ENCODE measurements around the gene SARS1. TPM values are rescaled to one million over a fixed set of nuclear protein-coding genes. Genes with fewer than 3 reads are reported as not detected.
A peak's percentile ranks its signal among the peaks of the same experiment; 100 is the strongest.

The SARS1 gene
- total and polyA plus RNA-seq, 2 experiments from 2014 or later: 353 to 365 TPM

DNA sequence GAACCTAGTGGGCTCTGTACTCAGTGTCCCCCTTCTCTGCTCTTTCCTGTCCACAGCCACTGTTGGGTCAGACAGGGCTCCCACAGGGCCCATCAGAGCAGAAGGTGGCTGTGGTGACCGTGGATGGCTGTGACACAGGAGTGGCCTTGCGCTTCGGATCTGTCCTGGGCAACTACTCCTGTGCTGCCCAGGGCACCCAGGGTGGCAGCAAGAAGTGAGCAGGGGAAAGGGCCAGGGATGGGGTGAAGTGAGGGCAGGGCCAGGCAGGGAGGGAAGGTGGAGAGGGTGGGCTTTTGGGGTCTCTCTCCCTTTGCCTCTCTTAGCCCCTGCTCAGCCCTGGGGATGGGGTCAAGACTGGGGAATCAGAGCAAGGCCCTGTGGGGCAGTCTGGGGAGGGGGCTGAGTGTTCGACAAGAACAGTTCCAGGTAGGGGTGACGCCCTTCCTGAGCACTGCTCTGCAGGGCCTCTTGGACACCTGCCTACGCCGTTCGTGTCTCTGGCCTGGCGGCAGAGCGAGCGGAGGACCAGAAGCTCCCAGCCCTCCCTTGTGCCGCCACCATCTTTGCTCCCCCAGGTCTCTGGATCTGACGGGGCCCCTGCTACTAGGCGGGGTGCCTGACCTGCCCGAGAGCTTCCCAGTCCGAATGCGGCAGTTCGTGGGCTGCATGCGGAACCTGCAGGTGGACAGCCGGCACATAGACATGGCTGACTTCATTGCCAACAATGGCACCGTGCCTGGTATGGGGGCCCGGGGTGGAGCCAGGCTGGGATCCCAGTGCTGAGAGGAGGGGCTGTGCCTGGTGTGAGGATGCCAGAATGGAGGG is 48.7 kb downstream of the SARS1 start:
- Histone ChIP-seq H3K4me3 (no peak overlapping the region), H3K9me2 (ENCODE audit: insufficient read depth) (no peaks in the 10 kb centered on the region), H4K20me1 (ENCODE audit: insufficient read depth) (no peaks in the 10 kb centered on the region), H3K9ac (no peak overlapping the region), H3K27ac (no peak overlapping the region), H3K36me3 (ENCODE audit: low read depth) (no peaks in the 10 kb centered on the region), H3K4me1 (ENCODE audit: insufficient read depth) (no peaks in the 10 kb centered on the region; the same call in 1 of the 2 replicates), H3K27me3 (replicated peaks; ENCODE audit: insufficient read depth) (no peaks in the 10 kb centered on the region), H3K4me2 (ENCODE audit: unreplicated experiment) (no peak overlapping the region), H3F3A (ENCODE audit: insufficient read depth) (no peaks in the 10 kb centered on the region), H2AFZ (no peak overlapping the region), H3K9me3 (ENCODE audit: low read depth) (no peaks in the 10 kb centered on the region), H3K79me2 (ENCODE audit: insufficient read depth) (no peaks in the 10 kb centered on the region)
- DNase-seq: no peak
- 76 to 79% methylated on average over 19 to 22 of the region's 22 CpGs for WGBS, 2 experiments (ENCODE audit: low coverage in 1 of 2, low lambda C conversion rate in 2 of 2, missing lambda C conversion rate in 2 of 2)
- in situ Hi-C loops (cut with MboI): loop anchor here (10.0 kb wide), 1 partner anchor 272 kb away; the partner anchor contains the start of gene GPR61
- TF ChIP-seq EZH2phosphoT487 (IDR thresholded peaks at IDR 0.05; ENCODE audit: insufficient read depth, low read depth): no peak
- no peak for TF ChIP-seq EZH2 (IDR thresholded peaks at IDR 0.05; ENCODE audit: insufficient read depth, poor library complexity, severe bottlenecking)

DNA sequence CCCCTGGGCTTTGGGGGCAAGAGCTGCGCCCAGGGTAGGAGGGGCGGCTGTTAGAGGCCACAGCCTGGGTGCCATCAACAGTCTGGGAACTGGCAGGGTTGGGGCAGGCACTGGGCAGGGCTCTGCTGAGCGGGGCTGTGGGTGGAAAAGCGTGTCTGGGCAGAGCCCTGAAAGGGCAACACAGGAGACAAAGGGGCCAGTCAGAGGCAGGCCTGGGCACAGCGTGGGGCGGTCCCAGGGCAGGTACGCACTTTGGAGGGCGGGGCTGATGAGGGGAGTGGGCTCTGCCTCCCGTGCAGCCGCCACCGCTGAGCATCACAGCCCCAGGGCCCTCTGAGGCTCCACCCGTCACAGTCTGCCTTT is 49.5 kb downstream of the SARS1 start:
- H3K79me2 ChIP-seq (ENCODE audit: insufficient read depth): no peaks in the 10 kb centered on the region
- no peaks in the 10 kb centered on the region for H3K27me3 ChIP-seq (replicated peaks; ENCODE audit: insufficient read depth)
- no peak overlapping the region for H3K27ac ChIP-seq
- no peak overlapping the region for H3K4me3 ChIP-seq
- H3K9me2 ChIP-seq (ENCODE audit: insufficient read depth): no peaks in the 10 kb centered on the region
- H3K9ac ChIP-seq: no peak overlapping the region
- no peaks in the 10 kb centered on the region for H4K20me1 ChIP-seq (ENCODE audit: insufficient read depth)
- no peak for DNase-seq
- H2AFZ ChIP-seq: 0 out of 2 replicates have a peak overlapping the region, but pooled peaks have one; percentile 46
- H3K36me3 ChIP-seq (ENCODE audit: low read depth): no peaks in the 10 kb centered on the region
- TF ChIP-seq EZH2 (IDR thresholded peaks at IDR 0.05; ENCODE audit: insufficient read depth, poor library complexity, severe bottlenecking) (no peak), EZH2phosphoT487 (IDR thresholded peaks at IDR 0.05; ENCODE audit: insufficient read depth, low read depth) (no peak)
- 41 to 46% methylated on average over 11 to 12 of the region's 12 CpGs for WGBS, 2 experiments (ENCODE audit: low coverage in 1 of 2, low lambda C conversion rate in 2 of 2, missing lambda C conversion rate in 2 of 2)
- H3F3A ChIP-seq (ENCODE audit: insufficient read depth): no peaks in the 10 kb centered on the region
- H3K9me3 ChIP-seq (ENCODE audit: low read depth): no peaks in the 10 kb centered on the region
- in situ Hi-C loops (cut with MboI): loop anchor here (10.0 kb wide), 1 partner anchor 272 kb away; the partner anchor contains the start of gene GPR61
- no peaks in the 10 kb centered on the region for H3K4me1 ChIP-seq (ENCODE audit: insufficient read depth)
- no peak overlapping the region for H3K4me2 ChIP-seq (ENCODE audit: unreplicated experiment)

DNA sequence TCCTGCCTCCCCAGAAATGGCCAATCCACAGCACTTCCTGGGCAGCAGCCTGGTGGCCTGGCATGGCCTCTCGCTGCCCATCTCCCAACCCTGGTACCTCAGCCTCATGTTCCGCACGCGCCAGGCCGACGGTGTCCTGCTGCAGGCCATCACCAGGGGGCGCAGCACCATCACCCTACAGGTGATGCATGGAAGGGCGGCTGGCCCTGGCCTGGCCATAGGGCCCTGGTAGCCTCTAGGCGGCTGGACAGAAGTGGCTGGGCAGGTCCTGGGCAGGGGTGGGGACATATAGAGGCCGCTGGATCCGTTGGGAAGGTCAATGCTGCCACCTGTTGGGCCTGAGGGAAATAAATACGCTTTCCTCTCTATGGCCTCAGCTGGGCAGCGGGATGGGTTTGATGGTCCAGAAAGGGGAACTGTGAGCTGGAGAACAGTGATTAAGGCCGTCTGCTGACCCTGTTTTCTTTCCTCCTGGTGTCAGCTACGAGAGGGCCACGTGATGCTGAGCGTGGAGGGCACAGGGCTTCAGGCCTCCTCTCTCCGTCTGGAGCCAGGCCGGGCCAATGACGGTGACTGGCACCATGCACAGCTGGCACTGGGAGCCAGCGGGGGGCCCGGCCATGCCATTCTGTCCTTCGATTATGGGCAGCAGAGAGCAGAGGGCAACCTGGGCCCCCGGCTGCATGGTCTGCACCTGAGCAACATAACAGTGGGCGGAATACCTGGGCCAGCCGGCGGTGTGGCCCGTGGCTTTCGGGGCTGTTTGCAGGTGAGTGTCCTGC is 50.1 kb downstream of the SARS1 start:
- 43% methylated on average over 29 of the region's 29 CpGs for WGBS, 2 experiments (ENCODE audit: low coverage in 1 of 2, low lambda C conversion rate in 2 of 2, missing lambda C conversion rate in 2 of 2)
- H3K9ac ChIP-seq: no peak overlapping the region
- in situ Hi-C loops (cut with MboI): loop anchor here (10.0 kb wide), 1 partner anchor 271 kb away; the partner anchor contains the start of gene GPR61
- H3K79me2 ChIP-seq (ENCODE audit: insufficient read depth): no peaks in the 10 kb centered on the region
- TF ChIP-seq EZH2phosphoT487 (IDR thresholded peaks at IDR 0.05; ENCODE audit: insufficient read depth, low read depth) (no peak), EZH2 (IDR thresholded peaks at IDR 0.05; ENCODE audit: insufficient read depth, poor library complexity, severe bottlenecking) (no peak)
- 0 out of 2 replicates have a peak overlapping the region, but pooled peaks have one; percentile 46 for H2AFZ ChIP-seq
- H3K4me2 ChIP-seq (ENCODE audit: unreplicated experiment): no peak overlapping the region
- H3K9me2 ChIP-seq (ENCODE audit: insufficient read depth): no peaks in the 10 kb centered on the region
- no peaks in the 10 kb centered on the region for H3F3A ChIP-seq (ENCODE audit: insufficient read depth)
- H3K4me1 ChIP-seq (ENCODE audit: insufficient read depth): no peaks in the 10 kb centered on the region
- H3K9me3 ChIP-seq (ENCODE audit: low read depth): no peaks in the 10 kb centered on the region
- no peak overlapping the region for H3K27ac ChIP-seq
- H3K27me3 ChIP-seq (replicated peaks; ENCODE audit: insufficient read depth): no peaks in the 10 kb centered on the region
- no peaks in the 10 kb centered on the region for H3K36me3 ChIP-seq (ENCODE audit: low read depth)
- H3K4me3 ChIP-seq: no peak overlapping the region
- peak; percentile 86 for DNase-seq
- H4K20me1 ChIP-seq (ENCODE audit: insufficient read depth): no peaks in the 10 kb centered on the region

DNA sequence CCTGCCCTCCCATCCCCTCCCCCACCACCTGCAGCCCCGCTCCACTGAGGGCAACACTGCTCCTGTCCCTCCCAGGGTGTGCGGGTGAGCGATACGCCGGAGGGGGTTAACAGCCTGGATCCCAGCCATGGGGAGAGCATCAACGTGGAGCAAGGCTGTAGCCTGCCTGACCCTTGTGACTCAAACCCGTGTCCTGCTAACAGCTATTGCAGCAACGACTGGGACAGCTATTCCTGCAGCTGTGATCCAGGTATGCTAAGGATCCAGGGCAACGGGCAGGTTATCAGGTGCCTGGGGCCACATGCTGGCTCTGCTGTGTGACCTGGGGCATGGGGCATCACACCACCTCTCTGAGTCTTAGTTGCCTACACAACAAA is 50.6 kb downstream of the SARS1 start:
- in situ Hi-C loops (cut with MboI): loop anchor here (10.0 kb wide), 1 partner anchor 270 kb away; the partner anchor contains the start of gene GPR61
- no peaks in the 10 kb centered on the region for H3K36me3 ChIP-seq (ENCODE audit: low read depth)

More for the DNA sequence above, 50.6 kb downstream of the SARS1 start:
- H3K9me3 ChIP-seq (ENCODE audit: low read depth): no peaks in the 10 kb centered on the region
- H3K79me2 ChIP-seq (ENCODE audit: insufficient read depth): no peaks in the 10 kb centered on the region
- no peaks in the 10 kb centered on the region for H3F3A ChIP-seq (ENCODE audit: insufficient read depth)
- H3K4me1 ChIP-seq (ENCODE audit: insufficient read depth): no peaks in the 10 kb centered on the region
- no peak overlapping the region for H3K4me3 ChIP-seq
- 69 to 80% methylated on average over 9 of the region's 9 CpGs for WGBS, 2 experiments (ENCODE audit: low coverage in 1 of 2, low lambda C conversion rate in 2 of 2, missing lambda C conversion rate in 2 of 2)
- no peak overlapping the region for H3K4me2 ChIP-seq (ENCODE audit: unreplicated experiment)
- no peak overlapping the region for H3K9ac ChIP-seq
- H4K20me1 ChIP-seq (ENCODE audit: insufficient read depth): no peaks in the 10 kb centered on the region
- no peak overlapping the region for H2AFZ ChIP-seq
- TF ChIP-seq EZH2phosphoT487 (IDR thresholded peaks at IDR 0.05; ENCODE audit: insufficient read depth, low read depth): no peak
- no peak for TF ChIP-seq EZH2 (IDR thresholded peaks at IDR 0.05; ENCODE audit: insufficient read depth, poor library complexity, severe bottlenecking)
- no peak for DNase-seq
- H3K9me2 ChIP-seq (ENCODE audit: insufficient read depth): no peaks in the 10 kb centered on the region
- H3K27ac ChIP-seq: no peak overlapping the region
- no peaks in the 10 kb centered on the region for H3K27me3 ChIP-seq (replicated peaks; ENCODE audit: insufficient read depth)
